NCI-H2029 (cell line): ENCODE measurements around the gene CTPS2.
"Not testable (repeated sequence)": the region's sequence is repeated elsewhere in the genome, so short reads cannot be mapped to it uniquely, and the experiment has no call there.

Experiments
- DNase-seq: peaks from one replicate; lab custom pipeline; 2025; lab: John Stamatoyannopoulos, UW

The CTPS2 gene

DNA sequence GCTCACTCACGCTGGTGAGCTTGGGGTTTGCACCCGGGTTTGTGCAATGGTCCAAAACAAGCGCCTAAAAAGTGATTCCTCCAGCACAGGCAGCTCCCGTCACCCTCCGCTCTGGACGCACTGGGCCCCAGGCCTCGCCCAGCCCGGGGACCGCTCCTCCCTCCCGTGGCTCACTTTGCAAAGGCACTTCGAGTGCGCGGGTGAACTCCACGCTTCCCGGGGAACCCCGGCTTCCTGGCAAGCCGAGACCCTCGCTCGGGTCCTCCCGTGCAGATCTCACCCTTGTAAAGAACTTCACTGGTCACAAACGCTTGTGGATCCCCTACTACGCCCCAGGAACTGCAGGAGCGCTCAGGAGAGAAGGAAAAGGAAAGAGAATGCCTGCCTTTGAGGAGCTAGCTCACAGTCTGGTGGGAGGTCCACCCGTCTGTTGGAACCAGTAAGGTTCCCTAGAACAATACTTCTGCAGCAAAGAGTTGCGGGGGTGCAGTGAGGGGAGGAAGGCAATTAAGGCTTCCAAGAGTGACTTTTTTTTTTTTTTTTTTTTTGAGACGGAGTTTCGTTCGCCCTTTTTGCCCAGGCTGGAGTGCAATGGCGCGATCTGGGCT, at the start of gene CTPS2:
TSS of gene CTPS2 (minus strand) at position 122 of the 608 bp plus-strand sequence. CDS start 9,767 bp downstream, outside the sequence.
- no peak for DNase-seq

DNA sequence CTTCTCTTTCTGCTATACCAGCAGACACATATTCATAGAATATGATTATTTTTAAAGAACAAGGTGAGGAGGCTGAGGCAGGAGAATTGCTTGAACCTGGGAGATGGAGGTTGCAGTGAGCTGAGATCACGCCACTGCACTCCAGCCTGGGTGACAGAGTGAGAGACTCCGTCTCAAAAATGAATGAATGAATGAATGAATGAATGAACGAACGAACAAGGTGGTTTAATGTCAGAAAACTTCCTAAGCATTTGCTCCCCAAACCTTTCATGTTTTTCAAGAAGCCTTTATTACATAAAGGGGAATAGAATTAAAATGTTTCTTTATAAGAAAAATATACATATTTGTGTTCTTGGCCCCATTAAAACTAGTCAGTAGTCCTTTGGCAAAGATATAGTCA, 49.0 kb upstream of the CTPS2 start:
- not testable (repeated sequence) for DNase-seq

- no peak for DNase-seq
Measured at GRCh38 chrX:16756724-16757123, 44.3 kb upstream of the CTPS2 start.

DNA sequence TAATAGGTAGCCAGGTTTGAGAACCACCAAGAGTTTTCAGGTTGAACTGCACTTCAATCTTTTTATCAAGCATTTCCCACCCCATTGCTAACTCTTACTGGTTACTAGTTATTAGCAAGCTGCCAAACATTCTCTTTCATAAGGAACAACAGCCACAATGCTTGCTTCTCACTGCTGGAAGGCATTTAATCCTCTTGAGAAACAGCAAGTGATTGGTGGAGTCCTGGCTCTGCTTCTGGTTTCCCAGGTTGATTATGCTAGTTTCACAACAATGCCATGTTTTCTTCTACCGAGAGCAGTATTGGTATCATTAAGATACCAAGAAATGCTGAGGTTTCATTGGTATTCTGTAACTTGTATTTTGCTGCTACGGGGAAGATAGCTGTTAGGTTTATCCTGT, 41.5 kb upstream of the CTPS2 start:
- no peak for DNase-seq

DNA sequence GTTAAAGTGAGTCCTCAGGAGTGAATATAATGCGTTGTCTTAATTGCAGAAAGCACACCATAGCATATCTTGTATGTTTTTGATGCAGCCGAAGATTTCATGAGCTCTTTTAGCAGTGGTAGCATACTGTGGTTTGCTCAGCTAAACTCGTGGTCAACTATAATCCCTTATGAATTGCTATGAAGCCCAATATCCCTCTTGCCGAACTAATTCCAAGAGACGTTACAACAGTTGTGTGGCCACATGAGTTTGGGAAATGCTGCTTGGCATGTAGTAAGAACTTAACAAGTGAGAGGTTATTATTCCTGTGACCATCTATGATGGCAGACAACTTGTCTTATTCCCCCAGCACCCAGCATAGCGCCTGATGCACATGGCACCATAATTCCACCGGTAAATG, 37.7 kb upstream of the CTPS2 start:
- no peak for DNase-seq

DNA sequence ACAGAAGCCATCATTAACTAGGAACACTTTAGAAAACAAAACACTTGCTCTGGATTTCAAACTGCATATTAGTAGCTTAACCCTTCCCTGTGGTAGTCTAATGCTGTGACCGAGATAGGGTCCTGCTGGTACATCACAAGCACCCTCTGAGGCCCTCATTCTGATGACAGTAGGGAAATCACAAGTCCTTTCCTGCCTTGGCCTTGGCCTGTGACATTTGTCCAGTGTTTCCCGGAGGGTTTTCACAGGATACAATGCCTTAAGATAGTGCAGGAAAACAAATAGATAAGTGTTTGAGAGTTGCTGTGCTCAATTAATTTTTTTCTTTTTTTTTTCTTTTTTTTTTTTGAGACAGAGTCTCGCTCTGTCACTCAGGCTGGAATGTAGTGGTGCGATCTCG, 36.0 kb upstream of the CTPS2 start:
- no peak for DNase-seq

DNA sequence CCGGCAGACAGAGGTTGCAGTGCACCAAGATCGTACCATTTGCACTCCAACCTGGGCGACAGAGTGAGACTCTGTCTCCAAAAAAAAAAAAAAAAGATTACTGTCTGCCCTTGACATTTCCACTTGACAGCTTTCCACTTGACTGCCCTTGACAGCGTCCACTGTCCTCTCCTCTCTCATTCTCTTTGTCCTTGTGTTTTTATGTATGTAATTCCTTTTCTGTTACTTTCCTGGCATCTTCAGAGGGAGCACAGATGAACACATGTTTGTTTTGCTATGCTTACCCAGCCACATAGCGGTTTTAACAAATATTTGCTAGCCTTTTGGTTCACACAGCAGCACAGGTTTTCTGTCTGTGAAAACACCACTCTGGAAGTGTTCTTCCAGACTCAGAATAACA, 33.2 kb upstream of the CTPS2 start:
- DNase-seq, result no peak

- no peak for DNase-seq
Measured at GRCh38 chrX:16745102-16745501, 32.6 kb upstream of the CTPS2 start.

GRCh38 chrX:16743604-16744325, 31.3 kb upstream of the CTPS2 start:
- DNase-seq, result no peak

- no peak for DNase-seq
Measured at GRCh38 chrX:16739574-16739973, 27.1 kb upstream of the CTPS2 start.

GRCh38 chrX:16737024-16737423, 24.6 kb upstream of the CTPS2 start:
- no peak for DNase-seq

- DNase-seq, result no peak
Measured at GRCh38 chrX:16733013-16733412, 20.5 kb upstream of the CTPS2 start.

DNA sequence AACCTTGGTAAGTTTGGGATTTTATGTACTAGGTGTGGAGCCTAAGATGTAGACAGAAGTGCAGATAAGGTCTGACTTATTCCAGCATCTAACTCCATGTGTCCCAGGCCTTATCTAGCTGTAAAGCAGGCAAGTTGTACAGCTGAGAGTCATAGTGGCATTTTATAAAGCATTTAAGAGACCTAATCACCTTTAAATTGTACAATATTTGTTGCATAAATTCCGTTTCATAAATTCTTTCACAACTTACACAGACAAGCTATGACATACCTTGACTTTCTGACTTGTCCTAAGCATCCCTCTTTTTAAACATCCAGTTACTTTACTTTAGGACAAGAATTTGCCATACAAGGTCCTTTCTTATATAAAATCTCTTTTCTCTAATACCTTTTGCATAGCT, 18.0 kb upstream of the CTPS2 start:
- DNase-seq, result no peak

GRCh38 chrX:16727637-16728036, 15.2 kb upstream of the CTPS2 start:
- no peak for DNase-seq

GRCh38 chrX:16726347-16726988, 14.0 kb upstream of the CTPS2 start:
- DNase-seq, result not testable (repeated sequence)

DNA sequence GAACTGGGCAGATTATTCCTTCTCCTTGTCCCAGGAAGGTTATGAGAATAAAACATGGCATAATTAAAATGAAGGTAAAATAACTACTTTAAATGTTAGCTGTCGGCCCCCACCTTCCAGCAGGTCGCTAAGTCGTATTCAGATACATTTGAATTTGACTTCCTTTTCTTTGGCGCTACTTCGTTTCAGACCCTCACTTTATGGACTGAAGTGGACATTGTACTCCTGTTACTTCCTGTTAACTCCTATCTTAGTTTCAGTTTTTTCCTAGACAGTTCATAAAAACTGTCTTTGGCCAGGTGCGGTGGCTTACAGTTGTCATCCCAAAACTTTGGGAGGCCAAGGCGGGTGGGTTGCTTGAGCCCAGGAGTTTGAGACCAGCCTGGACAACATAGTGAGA, 12.6 kb upstream of the CTPS2 start:
- no peak for DNase-seq

DNA sequence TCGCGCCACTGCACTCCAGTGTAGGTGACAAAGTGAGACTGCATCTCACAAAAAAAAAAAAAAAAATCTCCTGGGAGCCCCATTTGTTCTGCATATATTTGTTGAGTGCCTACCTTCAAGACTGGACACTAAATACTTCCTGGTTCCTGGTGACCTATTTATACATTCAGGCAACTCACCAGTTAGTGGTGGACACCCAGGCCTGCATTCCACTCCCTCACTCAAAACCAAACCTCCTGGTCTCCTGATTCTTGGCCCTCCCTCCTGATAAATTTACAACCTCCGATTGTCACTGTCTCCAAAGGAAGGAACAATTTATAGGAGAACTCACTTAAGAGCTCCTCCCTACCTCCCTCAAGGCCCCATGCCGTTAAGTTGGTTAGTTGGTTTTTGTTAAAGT, 10.0 kb upstream of the CTPS2 start:
- DNase-seq, result no peak

DNA sequence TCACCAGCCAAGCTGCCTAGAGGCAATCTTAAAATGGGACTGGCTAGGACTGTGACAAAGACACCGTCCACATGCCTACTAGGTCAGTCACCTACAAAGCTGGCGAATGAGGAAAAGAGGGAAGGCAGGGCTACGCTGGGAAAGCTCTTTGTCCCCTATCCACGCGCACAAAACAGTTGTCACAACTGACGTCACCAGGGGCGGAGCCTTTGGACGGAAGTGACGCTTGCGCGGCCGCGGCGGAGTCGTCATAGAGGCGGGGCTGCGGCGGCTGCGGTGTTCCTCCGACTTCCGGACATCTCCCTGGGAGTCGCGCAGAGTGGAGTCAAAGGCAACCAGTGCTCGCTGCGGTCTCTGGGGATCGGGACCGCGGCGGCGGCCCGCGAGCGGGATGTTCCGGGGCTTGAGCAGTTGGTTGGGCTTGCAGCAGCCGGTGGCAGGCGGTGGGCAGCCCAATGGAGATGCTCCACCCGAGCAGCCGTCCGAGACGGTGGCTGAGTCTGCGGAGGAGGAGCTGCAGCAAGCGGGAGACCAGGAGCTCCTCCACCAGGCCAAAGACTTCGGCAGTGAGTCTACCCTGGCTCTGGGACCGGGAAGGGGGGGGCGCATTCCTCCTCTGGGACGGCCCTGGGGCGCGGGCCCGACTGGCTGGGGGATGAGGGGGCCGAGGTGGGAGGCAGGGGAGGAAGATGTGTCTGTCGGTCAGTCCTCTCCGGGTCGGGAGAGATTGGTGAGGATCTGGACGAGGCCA, 7.0 kb upstream of the CTPS2 start, which contains the start of gene SYAP1:
TSS of gene SYAP1 (plus strand) at position 279 of the 751 bp plus-strand sequence. CDS start at position 392, 113 bp downstream.
- peak; percentile 87 for DNase-seq

DNA sequence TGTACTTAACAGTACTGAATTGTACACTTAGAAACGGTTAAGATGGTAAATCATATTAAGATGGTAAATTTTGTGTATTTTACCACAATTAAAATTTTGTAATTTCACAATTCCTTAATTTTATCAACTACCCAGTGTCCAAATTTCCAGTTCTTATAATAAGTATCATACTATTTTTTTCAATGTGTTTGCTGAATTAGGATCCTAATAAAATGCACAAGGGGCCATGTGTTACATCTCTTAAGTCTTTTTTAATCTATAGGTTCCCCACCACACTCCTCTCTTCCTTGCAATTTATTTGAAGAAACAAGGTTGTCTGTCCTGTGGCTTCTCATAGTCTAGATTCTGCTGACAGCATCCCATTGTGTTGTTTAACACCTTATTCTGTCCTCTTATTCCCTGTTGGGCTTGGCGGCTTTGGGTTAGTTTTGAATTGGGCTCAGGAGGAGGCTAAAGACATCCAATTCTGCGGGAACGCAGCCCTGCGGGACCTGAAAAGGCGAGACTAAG, 6.4 kb upstream of the CTPS2 start:
- no peak for DNase-seq

DNA sequence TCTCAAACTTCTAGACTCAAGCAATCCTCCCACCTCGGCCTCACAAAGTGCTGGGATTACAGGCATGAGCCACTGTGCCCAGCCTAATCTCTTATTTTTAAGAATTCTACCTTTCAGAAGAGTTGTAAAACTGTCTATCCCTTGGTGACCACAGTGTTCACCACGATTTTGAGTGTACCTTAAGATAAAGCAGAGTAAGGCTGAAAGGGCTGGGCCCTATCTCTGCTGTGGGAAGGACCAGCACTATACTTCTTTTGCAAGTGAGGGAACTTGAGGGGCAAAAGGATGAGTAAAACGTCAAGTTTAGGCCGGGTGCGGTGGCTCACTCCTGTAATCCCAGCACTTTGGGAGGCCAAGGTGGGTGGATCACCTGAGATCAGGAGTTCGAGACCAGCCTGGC, 4.0 kb upstream of the CTPS2 start:
- DNase-seq, result not testable (repeated sequence)

GRCh38 chrX:16715638-16716037, 3.2 kb upstream of the CTPS2 start:
- DNase-seq, result not testable (repeated sequence)

GRCh38 chrX:16714504-16714903, 2.0 kb upstream of the CTPS2 start:
- DNase-seq, result no peak
